Esophagus squamous epithelium (tissue), 4 donors: ENCODE results near the gene ZNF579.

Experiments used
- CTCF ChIP-seq, 6 experiments: fragments of 450-650 bp in 4 of 6; fragments of 200-600 bp in 2 of 6; sonication (generic) in 2 of 6; IDR thresholded peaks; one replicate each; pipeline ENCODE4 v1.5.1; 2016 to 2019; ENCODE audit warnings: antibody characterized with exemption in 6 of 6, mild to moderate bottlenecking in 4 of 6, moderate library complexity in 4 of 6
- POLR2A ChIP-seq, 4 donors: fragments of 450-650 bp; IDR thresholded peaks; one replicate each; pipeline ENCODE4 v1.6.1; 2017; ENCODE audit warnings: antibody characterized with exemption in 4 of 4, mild to moderate bottlenecking in 4 of 4, moderate library complexity in 3 of 4

GRCh38 chr19:55553217-55554182, 27.1 kb downstream of the ZNF579 start:
- TF ChIP-seq CTCF (IDR thresholded peaks at IDR 0.05) (no peak), POLR2A (IDR thresholded peaks at IDR 0.05) (no peak)
